PC-9 (cell line): ENCODE results near the gene CNTN4. TPM values are rescaled to one million over a fixed set of nuclear protein-coding genes. Genes with fewer than 3 reads are reported as not detected.

Experiments used
- BruUV-seq: library from RNA; stranded (reverse); fragments of 400-500 nt; replicated peaks from 2 replicates; lab custom pipeline; 2021; lab: Mats Ljungman, UMichigan
- CTCF ChIA-PET: fragments of 300-600 bp; sonication (Branson Sonifier 250); formaldehyde crosslinking; loops from one replicate; lab custom pipeline; 2022; ENCODE audit warnings: antibody characterized with exemption; lab: Charles Lee
- POLR2A ChIA-PET: fragments of 300-600 bp; sonication (Branson Sonifier 250); formaldehyde crosslinking; loops from one replicate; lab custom pipeline; 2022; ENCODE audit warnings: antibody characterized with exemption; ENCODE audit not compliant: unreplicated experiment; lab: Charles Lee
- DNase-seq, 2 experiments: peaks; one replicate each; pipeline versions ENCODE4 v3.0.0 to v3.0.0-alpha.2; 2015 to 2022; ENCODE audit warnings: mixed read lengths in 1 of 2
- H2AFZ ChIP-seq: fragments of 200-600 bp; sonication (generic); 2 replicates; pipeline ENCODE4 v1.8.1; 2017; ENCODE audit warnings: antibody characterized with exemption
- H3F3A ChIP-seq: fragments of 200-600 bp; sonication (generic); 2 replicates; pipeline ENCODE4 v1.8.1; 2017; ENCODE audit warnings: antibody characterized with exemption, mild to moderate bottlenecking, low read depth; ENCODE audit not compliant: insufficient read depth
- H3K27ac ChIP-seq: fragments of 200-600 bp; sonication (generic); 2 replicates; pipeline ENCODE4 v1.6.1; 2016; ENCODE audit warnings: mixed run types
- H3K27me3 ChIP-seq: fragments of 200-600 bp; sonication (generic); 2 replicates; pipeline ENCODE4 v1.6.1; 2016; ENCODE audit warnings: low read depth, mixed run types; ENCODE audit not compliant: insufficient read depth
- H3K36me3 ChIP-seq: fragments of 200-600 bp; sonication (generic); 2 replicates; pipeline ENCODE4 v1.6.1; 2016; ENCODE audit warnings: low read depth, mixed run types
- H3K4me1 ChIP-seq: fragments of 200-600 bp; sonication (generic); replicated peaks from 2 replicates; pipeline ENCODE4 v1.6.1; 2016; ENCODE audit warnings: mixed run types; ENCODE audit not compliant: insufficient read depth
- H3K4me2 ChIP-seq: fragments of 200-600 bp; sonication (generic); 2 replicates; pipeline ENCODE4 v1.6.1; 2017; ENCODE audit warnings: mixed run types
- H3K4me3 ChIP-seq: fragments of 200-600 bp; sonication (generic); 2 replicates; pipeline ENCODE4 v1.6.1; 2016; ENCODE audit warnings: mixed run types
- H3K79me2 ChIP-seq: fragments of 200-600 bp; sonication (generic); 2 replicates; pipeline ENCODE4 v1.6.1; 2017; ENCODE audit warnings: low read depth, mixed run types
- H3K9me2 ChIP-seq: fragments of 200-600 bp; sonication (generic); 2 replicates; pipeline ENCODE4 v1.8.1; 2017; ENCODE audit warnings: mild to moderate bottlenecking; ENCODE audit not compliant: insufficient read depth
- H3K9me3 ChIP-seq: fragments of 200-600 bp; sonication (generic); 2 replicates; pipeline ENCODE4 v1.8.1; 2016; ENCODE audit warnings: low read depth; ENCODE audit not compliant: insufficient read depth
- H4K20me1 ChIP-seq: fragments of 200-600 bp; sonication (generic); 2 replicates; pipeline ENCODE4 v1.8.1; 2017; ENCODE audit not compliant: insufficient read depth
- CTCF ChIP-seq: fragments of 200-600 bp; sonication (generic); conservative IDR thresholded peaks from 2 replicates; pipeline ENCODE4 v1.6.1; 2017; ENCODE audit warnings: mixed run types, antibody characterized with exemption, mild to moderate bottlenecking, moderate library complexity
- EZH2 ChIP-seq: fragments of 200-600 bp; sonication (generic); IDR thresholded peaks from 2 replicates; pipeline ENCODE4 v1.8.0; 2017; ENCODE audit warnings: antibody characterized with exemption, low read depth
- intact Hi-C: fragments of 100-400 bp; cut with micrococcal nuclease; formaldehyde crosslinking; loops from one replicate; pipeline ENCODE4 v1.10.0; 2022; ENCODE audit not compliant: unreplicated experiment
- total RNA-seq: library from RNA; stranded (reverse); gene quantifications from 2 replicates; pipeline ENCODE4 v1.2.3, GENCODE V29; 2021

CNTN4 gene
- total RNA-seq, 1 experiment from 2014 or later, result not detected

- POLR2A ChIA-PET, result no interaction called here
- Histone ChIP-seq H3K4me1 (no peaks in the 10 kb centered on the region), H3K79me2 (no peaks in the 10 kb centered on the region), H3K9me2 (no peaks in the 10 kb centered on the region), H3K27me3 (no peaks in the 10 kb centered on the region), H3K36me3 (no peaks in the 10 kb centered on the region), H3K4me3 (no peak overlapping the region), H3F3A (no peaks in the 10 kb centered on the region), H3K27ac (no peak overlapping the region), H3K4me2 (no peak overlapping the region), H3K9me3 (no peaks in the 10 kb centered on the region), H4K20me1 (no peaks in the 10 kb centered on the region), H2AFZ (no peak overlapping the region)
- TF ChIP-seq EZH2 (no peak), CTCF (no peak)
- no peak for DNase-seq
- intact Hi-C loops, result no loop called here
- CTCF ChIA-PET, result no interaction called here
- BruUV-seq, result no TSS peak
These were observed 448.4 kb downstream of the CNTN4 start for GRCh38 chr3:2547049-2547448.

- ChIA-PET POLR2A (no interaction called here), CTCF (no interaction called here)
These were observed 456.0 kb downstream of the CNTN4 start for GRCh38 chr3:2554656-2555055.

GRCh38 chr3:2558796-2559195 lies 460.1 kb downstream of the CNTN4 start:
- Histone ChIP-seq H3K27me3 (no peaks in the 10 kb centered on the region), H3K4me1 (no peaks in the 10 kb centered on the region), H4K20me1 (no peaks in the 10 kb centered on the region), H3K27ac (no peak overlapping the region), H2AFZ (no peak overlapping the region), H3K4me2 (no peak overlapping the region), H3F3A (no peaks in the 10 kb centered on the region), H3K9me2 (no peaks in the 10 kb centered on the region), H3K36me3 (no peaks in the 10 kb centered on the region), H3K4me3 (no peak overlapping the region), H3K79me2 (no peaks in the 10 kb centered on the region), H3K9me3 (no peaks in the 10 kb centered on the region)
- ChIA-PET CTCF (no interaction called here), POLR2A (no interaction called here)
- no peak for TF ChIP-seq EZH2
- TF ChIP-seq CTCF, result no peak
- no TSS peak for BruUV-seq
- intact Hi-C loops, result no loop called here
- DNase-seq, result no peak

More at GRCh38 chr3:2554656-2555055, 456.0 kb downstream of the CNTN4 start:
- no peak overlapping the region for H3K27ac ChIP-seq
- no peaks in the 10 kb centered on the region for H3K9me2 ChIP-seq
- no peaks in the 10 kb centered on the region for H4K20me1 ChIP-seq
- no peaks in the 10 kb centered on the region for H3K4me1 ChIP-seq
- no peak for DNase-seq
- BruUV-seq, result no TSS peak
- no peaks in the 10 kb centered on the region for H3F3A ChIP-seq
- no peak for TF ChIP-seq CTCF
- H3K36me3 ChIP-seq, result no peaks in the 10 kb centered on the region
- H3K4me2 ChIP-seq, result no peak overlapping the region
- H3K4me3 ChIP-seq, result no peak overlapping the region
- intact Hi-C loops, result no loop called here
- H3K79me2 ChIP-seq, result no peaks in the 10 kb centered on the region
- H2AFZ ChIP-seq, result no peak overlapping the region
- H3K9me3 ChIP-seq, result no peaks in the 10 kb centered on the region
- no peaks in the 10 kb centered on the region for H3K27me3 ChIP-seq
